NB4 (cell line): ENCODE data around the gene HLF.

Experiments
- DNase-seq: peaks from one replicate; pipeline ENCODE4 v3.0.0; 2010; ENCODE audit warnings: low read depth
- H3K4me3 ChIP-seq: one replicate; pipeline ENCODE4 v1.5.1; 2011; ENCODE audit warnings: mild to moderate bottlenecking, low read depth, low read length, moderate library complexity
- CTCF ChIP-seq: IDR thresholded peaks from one replicate; pipeline ENCODE4 v1.5.1; 2012; ENCODE audit warnings: low read depth, low read length
- MYC ChIP-seq: IDR thresholded peaks from 2 replicates; pipeline ENCODE4 v1.6.1; 2011; ENCODE audit warnings: low read depth, low read length
- POLR2A ChIP-seq: IDR thresholded peaks from 2 replicates; pipeline ENCODE4 v1.6.1; 2011; ENCODE audit warnings: mild to moderate bottlenecking; ENCODE audit not compliant: insufficient read length; ENCODE audit errors: extremely low read depth
- TF ChIP-seq, protein P1 (sequence below): IDR thresholded peaks from 2 replicates; pipeline ENCODE4 v1.6.1; 2011; ENCODE audit warnings: low read depth, low read length

The HLF gene

DNA sequence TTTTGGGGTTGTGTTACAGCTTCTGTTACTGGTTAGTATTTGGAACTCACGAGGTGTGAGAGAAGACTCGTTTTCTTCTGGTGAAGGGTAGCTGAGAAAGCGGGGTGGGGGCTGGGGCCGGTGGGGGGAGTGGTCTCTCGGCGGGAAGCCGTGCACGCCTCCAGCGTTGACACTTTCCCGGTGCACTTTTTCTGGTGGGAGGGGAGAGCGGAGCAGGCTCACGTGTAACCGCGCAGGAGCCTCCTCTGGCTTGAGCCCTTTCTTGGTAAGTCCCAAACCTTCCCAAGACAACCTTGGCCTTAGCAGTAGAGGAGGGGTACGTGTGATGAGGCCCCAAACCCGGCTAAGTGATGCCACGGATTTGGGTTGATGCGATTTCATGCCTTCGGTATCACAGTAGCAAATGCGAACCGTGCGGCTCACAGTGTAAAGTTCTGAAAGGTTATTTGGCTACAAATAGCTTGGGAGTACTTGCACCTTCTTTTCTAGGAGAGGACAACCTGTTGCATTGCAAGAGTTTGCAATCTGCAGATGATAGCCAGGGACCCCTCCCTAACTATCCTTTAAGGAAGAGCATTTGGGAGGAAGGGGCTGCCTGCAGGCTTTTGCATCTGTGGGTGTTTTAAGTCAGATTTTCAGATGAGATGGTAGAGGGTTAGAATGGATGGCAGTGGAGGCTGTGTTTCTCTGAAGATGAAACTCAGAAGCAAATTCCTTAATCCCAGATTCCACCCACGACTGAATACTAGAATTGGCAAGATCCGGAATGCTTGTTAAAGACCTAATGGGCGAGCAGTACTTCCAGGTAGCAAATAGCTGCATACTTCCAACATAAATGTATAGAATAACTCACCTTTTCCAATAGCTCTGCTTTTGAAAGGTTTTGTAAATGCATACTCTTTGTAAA lies 1.5 kb downstream of the HLF start:
- TF ChIP-seq MYC: no peak
- no peak for TF ChIP-seq POLR2A
- no peak for TF ChIP-seq CTCF
- TF ChIP-seq, protein P1, sequence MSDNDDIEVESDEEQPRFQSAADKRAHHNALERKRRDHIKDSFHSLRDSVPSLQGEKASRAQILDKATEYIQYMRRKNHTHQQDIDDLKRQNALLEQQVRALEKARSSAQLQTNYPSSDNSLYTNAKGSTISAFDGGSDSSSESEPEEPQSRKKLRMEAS: no peak
- H3K4me3 ChIP-seq: no peak overlapping the region
- DNase-seq: no peak

DNA sequence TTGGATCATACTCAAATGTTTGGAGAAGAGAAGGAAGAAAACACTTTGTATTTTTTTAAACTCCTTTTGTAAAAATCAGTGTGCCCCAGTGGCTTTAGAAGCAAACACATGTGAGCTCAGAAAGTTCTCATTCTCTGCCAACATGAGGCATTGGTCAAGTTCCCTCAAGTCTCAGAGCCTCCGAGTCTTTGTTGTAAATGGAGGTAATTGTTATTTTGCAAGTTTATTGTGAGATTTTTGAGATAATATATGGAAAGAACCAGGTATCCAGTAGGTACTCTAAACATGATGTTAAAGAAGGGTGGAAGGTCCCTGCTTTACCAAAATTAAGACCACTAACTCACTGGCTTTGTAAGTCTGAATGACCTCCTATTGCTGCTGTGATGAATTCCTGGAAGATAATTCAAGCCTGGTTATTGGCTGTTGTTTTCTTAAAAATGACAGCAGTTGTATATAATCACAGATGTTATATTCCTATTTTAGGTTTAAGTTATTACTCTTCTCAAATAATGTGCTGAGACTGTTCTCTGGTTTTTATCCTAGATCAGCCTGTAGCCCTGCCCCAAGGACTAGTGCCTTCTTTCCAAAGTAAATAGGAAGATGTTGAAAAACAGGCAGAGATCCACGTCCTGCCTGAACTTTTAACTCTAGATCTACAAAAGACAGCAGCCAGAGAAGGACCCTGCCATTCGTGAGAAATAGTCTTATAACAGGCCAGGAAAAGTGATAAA lies 2.4 kb downstream of the HLF start:
- DNase-seq: no peak
- H3K4me3 ChIP-seq: no peak overlapping the region
- TF ChIP-seq POLR2A (no peak), CTCF (no peak), MYC (no peak)
- TF ChIP-seq, protein P1: no peak

DNA sequence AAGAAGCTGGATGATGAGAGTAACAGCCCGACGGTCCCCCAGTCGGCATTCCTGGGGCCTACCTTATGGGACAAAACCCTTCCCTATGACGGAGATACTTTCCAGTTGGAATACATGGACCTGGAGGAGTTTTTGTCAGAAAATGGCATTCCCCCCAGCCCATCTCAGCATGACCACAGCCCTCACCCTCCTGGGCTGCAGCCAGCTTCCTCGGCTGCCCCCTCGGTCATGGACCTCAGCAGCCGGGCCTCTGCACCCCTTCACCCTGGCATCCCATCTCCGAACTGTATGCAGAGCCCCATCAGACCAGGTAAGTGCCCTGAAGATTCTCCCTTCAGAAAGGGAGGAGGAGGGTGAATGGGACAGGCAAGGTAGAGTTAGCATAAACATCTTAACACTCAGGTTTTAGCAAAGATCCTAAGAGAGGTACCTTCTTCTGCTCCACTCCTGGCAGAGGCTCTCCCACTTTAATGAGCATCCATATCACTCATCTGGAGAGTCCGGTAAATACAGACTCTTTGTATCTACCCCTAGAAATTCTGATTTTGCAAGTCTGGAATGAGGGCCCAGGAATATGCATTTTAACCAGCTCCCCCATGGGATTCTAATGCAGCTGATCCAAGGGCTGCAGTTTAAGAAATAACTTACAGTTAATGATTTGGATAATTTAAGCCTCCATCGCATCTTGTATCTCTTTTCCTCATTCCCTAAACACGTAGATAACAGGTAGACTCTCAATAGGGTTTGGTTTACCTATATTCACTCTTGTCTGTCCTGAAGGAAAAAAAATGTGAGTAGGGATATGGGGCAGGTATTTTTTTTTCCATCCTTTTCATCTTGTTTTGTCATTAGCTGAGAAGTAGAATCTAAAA lies 3.3 kb downstream of the HLF start:
- DNase-seq: no peak
- H3K4me3 ChIP-seq: no peak overlapping the region
- TF ChIP-seq MYC: no peak
- TF ChIP-seq POLR2A: no peak
- TF ChIP-seq CTCF: no peak
- TF ChIP-seq, protein P1: no peak

DNA sequence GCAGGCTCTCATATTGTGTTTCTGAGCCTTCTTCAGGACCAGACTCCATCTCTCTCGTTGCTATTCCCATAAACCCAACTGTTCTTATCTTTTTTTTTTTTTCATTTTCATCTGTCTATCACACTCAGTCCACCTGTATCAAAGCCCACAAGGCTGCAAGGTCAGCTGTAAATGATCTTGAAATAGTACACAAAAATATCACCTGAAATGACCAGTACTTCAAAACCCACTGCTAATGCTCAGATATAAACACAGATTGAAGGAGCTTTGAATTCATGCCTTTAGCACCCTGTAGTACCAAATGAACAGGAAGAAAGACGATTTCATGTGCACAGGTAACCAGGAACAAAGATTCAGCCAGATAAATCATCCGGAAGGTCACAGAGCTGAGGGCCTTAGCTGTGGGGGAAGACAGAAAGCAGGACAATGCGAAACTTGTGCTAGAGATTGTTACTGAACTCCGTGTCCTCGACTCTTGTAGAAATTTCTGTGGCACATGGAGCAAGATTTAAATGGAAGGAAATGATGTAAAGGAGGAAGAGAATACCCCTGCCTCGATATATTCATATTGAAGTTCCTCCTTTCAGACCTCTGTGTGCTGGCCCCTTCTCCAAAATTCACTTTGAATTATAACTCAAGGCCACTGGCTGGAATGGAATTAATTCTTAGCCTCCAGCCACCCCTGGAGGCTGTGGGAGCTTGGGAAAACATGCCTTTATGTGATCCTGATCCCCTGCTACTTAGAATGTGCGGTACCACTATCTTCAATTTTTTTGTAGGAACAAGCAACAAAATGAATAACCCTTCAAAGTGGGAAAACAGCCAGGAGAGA lies 4.1 kb downstream of the HLF start:
- TF ChIP-seq CTCF (no peak), POLR2A (no peak), MYC (no peak)
- TF ChIP-seq, protein P1: no peak
- no peak for DNase-seq
- no peak overlapping the region for H3K4me3 ChIP-seq
